ENCODE data around the gene ARHGAP25. TPM values are rescaled to one million over a fixed set of nuclear protein-coding genes. Genes with fewer than 3 reads are reported as not detected.
"Not testable (repeated sequence)": the region's sequence is repeated elsewhere in the genome, so short reads cannot be mapped to it uniquely, and the experiment has no call there.

ARHGAP25 gene
- total RNA-seq, 1 experiment from 2014 or later = 1.7 TPM

DNA sequence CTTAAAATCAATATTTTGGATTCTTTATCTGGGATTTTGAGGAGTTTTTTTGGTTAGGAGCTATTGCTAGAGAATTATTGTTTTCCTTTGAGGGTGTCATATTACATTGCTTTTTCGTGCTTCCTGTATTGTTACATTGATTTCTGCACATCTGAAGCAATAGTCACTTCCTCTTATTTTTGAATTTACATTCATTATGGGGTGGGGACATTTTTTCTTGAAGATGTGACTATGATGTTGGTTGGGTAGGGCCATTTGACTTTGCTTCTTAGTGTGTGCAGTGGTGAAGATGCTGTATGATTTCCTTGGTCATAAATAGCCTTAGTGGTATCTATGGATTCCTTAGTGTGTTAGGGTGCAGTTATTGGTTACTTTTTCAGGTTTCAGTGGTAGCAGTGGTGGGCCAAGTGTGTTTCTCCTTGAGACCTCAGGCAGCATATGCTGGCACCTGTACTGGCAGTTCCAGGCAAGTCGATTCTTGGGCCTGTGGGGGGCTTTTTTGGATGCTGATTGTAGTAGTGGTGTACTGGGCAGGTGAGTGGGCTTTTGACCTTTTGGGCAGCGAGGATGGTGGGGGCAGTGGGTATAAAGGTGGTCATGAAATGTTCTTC, 61.8 kb downstream of the ARHGAP25 start:
- no peak for DNase-seq (ENCODE audit: low read depth)

GRCh38 chr2:68798569-68798968, 64.0 kb downstream of the ARHGAP25 start:
- no peak for DNase-seq (ENCODE audit: low read depth)

DNA sequence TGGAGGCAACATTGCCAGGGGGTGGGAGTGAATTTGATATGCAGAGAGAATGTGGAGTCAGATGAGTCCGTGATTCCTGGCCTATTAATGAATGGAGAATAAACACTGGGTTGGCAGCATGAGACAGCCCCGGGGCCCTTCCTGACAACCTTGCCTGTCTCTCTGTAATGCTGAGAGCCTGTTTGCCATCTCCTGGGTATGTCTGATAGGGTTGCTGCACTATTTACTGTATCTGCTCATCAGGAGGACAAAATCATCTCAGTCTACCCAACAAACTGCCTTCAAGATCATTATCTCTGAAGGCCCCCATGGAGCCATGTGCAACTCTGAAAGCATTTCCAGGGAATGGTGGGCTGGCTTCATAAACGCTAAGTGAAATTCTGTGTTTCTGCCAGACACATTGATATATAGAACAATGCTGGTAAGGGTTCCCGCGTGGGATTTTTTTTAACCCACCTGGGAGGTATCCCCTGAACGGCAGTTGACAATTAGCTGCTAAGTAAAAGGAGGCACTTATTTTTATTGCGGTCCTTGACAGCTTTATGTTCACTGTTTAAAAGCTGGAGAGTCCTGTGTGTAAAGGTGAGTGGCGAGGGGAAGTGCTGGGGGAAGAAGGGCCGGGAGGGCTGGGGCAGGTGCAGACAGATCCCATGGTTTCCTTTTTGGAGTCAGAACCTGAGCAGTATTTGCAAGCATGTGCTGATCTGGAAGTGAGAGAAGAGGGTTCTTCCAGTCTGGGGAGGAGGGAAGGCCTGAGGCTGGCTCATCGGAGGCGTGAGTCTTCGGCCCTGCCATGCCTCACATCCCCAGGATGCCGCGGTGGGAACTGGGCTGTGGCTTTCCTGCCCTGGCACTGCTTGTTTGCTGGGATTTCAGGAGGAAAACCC, 64.8 kb downstream of the ARHGAP25 start:
- DNase-seq (ENCODE audit: low read depth) = no peak

GRCh38 chr2:68800027-68800401, 65.4 kb downstream of the ARHGAP25 start:
- DNase-seq (ENCODE audit: low read depth) = no peak

- no peak for DNase-seq (ENCODE audit: low read depth)
Observed at GRCh38 chr2:68800517-68800916, 65.9 kb downstream of the ARHGAP25 start.

GRCh38 chr2:68802161-68802560, 67.5 kb downstream of the ARHGAP25 start:
- not testable (repeated sequence) for DNase-seq (ENCODE audit: low read depth)

DNA sequence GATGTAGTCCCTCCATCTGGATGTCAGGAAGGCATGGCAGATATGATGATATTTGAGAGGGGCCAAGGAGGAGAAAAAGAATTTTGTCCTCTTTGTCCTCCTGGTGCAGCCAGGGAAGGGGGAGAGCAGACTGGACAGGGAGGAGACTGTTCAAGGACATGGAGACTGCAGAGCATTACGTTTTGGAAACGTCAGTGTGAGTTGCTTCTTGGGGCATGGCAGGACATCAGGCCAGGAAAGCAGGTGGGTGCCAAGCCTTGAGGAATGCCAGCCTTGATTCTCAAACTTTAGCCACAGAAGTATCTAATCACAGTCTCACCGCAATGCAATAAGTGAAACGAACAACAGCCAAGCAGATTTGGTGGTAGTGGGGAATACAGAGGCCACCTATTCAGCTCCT, 70.4 kb downstream of the ARHGAP25 start:
- DNase-seq (ENCODE audit: low read depth) = no peak

DNA sequence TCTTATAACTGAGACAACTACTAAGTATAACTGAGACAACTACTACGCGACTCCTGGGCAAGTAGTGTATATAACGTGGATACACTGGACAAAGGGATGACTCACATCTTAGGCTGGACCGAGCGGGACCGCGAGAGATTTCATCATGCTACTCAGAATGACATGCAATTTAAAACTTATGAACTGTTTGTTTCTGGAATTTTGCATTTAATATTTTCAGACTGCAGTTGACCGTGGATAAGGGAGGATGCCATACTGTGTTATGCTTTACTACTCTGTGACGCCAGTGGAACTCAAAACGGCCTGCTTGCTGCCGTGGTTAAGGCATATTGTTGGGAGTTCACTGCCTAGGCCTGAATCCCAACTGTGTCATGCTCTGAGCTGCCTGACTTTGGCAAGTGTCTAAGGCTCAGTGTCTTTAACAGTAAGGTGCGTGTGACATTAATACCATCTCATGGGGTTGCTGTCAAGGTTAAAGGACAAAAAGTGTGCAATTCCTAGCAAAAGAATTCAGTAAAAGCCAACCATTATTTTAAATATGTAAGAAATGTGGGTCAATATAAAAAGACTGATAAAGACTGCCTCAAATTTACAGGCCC, 72.0 kb downstream of the ARHGAP25 start:
- DNase-seq (ENCODE audit: low read depth) = peak; percentile 37

- DNase-seq (ENCODE audit: low read depth) = no peak
Observed at GRCh38 chr2:68807821-68808266, 73.2 kb downstream of the ARHGAP25 start.

DNA sequence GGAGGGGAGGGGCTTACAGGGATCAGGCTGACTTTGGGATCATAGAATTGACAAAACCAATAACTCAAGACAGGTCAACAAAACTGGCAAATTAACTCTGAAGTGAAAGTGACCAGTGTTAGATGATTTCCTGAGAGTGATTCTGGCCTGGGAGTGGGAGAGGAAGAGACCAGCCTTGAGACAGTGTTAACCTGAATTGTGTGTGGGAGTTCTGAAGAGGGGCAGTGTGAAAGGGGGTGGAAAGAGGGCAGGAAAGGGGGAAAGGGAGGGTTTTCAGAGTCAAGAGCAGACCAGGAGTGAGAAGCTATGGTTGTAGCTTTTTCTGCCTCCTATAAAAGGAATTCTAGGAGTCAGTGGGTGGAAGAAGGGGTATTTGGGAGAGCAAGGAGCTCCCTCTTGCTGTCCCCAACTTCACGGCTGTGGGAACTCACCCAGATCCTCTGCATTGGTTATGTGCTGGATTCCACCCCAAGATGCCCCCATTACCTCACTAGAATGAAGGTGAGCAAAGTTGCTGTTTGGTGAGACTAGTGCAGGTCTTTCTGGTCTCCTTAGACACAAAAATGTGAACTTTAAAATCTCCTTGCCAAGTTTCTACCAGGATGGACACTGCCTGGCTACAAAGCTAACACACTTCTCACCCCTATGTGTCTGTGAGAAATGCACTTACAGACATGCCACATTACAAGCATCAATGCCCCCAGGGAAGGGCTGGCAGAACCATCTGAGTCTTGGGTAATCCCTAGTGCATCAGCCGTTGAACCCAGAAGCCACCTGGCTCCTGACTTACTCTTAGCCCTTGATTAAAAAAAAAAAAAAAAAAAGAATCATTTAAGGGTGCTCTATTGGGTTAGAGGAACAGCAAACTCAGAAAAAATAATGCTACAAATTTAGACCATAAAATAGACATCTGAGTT, 75.0 kb downstream of the ARHGAP25 start:
- DNase-seq (ENCODE audit: low read depth) = no peak

- peak; percentile 48 for DNase-seq (ENCODE audit: low read depth)
Observed at GRCh38 chr2:68811364-68811763, 76.8 kb downstream of the ARHGAP25 start.

DNA sequence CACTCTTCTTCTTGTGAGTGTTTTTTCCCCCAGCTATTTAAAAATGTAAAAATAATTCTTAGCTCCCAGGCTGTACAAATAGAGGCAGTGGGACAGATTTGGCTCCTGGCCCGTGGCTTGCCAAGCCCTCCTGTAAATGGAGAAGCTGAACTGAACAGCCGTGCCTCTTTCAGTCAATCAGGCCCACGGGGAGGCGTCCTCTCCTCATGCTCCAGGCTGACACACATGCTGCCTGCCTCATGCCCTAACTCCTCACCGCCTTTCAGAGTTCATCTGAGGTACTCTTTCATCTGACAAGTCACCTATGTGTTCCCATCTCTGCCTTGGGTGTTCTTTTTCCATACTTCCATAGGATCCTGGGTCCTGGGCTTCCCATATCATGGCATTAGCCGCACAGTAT, 77.6 kb downstream of the ARHGAP25 start:
- DNase-seq (ENCODE audit: low read depth) = no peak

DNA sequence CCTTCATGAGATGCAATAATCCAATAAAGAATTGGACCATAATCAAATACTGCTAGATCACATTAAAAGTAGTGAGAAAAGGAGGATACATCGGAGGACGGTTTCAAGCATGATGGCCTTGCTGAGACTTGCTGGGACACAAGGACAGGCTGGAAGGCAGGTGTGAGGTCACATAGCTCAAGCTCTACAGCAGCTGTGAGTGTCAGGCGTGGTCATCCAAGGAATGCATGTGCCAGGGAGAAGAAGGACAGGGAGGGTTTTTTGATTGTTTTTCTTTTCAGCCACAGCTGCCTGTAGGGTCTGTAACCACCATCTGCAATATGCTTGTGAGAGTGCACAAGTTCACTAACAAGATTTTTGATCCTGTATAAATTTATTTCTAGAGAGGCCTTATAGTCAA, 79.0 kb downstream of the ARHGAP25 start:
- DNase-seq (ENCODE audit: low read depth) = no peak

GRCh38 chr2:68817306-68817705, 82.7 kb downstream of the ARHGAP25 start:
- no peak for DNase-seq (ENCODE audit: low read depth)

DNA sequence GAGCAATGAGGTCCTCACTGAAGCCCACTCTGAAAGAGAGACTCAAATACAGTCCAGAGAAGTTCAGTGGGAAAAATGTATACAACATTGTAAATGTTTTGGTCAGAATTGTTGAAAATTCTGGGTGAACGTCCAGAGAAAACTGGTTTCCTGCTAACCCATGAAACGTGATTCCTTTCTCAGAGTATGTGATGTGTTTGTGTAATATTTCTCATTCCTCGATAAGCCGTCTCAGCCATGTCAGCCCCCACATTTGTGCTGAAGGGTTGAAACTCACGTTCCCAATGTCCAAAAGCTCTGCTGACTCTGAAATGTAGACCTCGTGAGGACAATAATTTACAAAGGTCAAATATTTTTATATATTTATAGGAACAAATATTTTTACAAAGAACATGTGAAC, 84.9 kb downstream of the ARHGAP25 start:
- DNase-seq (ENCODE audit: low read depth) = no peak

GRCh38 chr2:68822207-68822872, 87.7 kb downstream of the ARHGAP25 start:
- DNase-seq (ENCODE audit: low read depth) = no peak

- DNase-seq (ENCODE audit: low read depth) = peak; percentile 69
Observed at GRCh38 chr2:68824831-68825230, 90.2 kb downstream of the ARHGAP25 start.

DNA sequence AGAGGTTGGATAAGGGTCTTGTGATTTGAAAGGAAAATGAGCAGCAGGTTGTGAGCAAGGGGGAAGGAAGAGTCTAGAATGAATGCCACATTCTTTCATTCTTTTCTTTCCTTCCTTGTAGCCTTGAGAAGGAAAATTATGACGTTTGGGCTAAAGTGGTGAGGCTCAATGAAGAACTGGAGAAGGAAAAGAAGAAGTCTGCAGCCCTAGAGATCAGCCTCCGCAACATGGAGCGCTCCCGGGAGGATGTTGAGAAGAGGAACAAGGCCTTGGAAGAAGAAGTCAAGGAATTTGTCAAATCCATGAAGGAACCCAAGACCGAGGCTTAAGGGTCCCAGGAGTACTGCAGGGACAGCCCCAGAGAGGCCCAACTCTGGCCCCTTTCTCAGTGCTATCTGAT, 91.3 kb downstream of the ARHGAP25 start:
- DNase-seq (ENCODE audit: low read depth) = no peak

DNA sequence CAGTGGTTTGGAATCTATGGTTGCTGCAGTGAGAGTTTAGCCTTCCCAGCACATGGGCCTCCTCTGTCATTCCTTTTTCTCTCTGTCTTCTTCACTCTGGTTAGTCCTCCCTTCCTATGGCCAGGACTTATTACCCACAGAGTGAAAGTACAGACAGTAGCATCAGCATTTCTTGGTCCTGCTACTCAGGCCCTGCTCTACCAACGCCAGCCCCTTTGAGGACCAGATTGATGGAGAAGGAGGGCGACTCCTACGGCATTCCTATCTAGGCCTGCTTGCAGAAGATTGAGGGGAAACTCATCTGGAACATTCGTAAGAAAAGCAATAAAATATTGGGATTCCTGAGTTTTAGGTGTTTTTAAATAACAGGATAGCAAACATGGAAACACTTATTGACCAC, 93.1 kb downstream of the ARHGAP25 start:
- DNase-seq (ENCODE audit: low read depth) = no peak

GRCh38 chr2:68828887-68829708, 94.5 kb downstream of the ARHGAP25 start:
- DNase-seq (ENCODE audit: low read depth) = peak; percentile 94

Data from Daoy (cell line).